ENCODE results near the gene SLC9A8.

The SLC9A8 gene

DNA sequence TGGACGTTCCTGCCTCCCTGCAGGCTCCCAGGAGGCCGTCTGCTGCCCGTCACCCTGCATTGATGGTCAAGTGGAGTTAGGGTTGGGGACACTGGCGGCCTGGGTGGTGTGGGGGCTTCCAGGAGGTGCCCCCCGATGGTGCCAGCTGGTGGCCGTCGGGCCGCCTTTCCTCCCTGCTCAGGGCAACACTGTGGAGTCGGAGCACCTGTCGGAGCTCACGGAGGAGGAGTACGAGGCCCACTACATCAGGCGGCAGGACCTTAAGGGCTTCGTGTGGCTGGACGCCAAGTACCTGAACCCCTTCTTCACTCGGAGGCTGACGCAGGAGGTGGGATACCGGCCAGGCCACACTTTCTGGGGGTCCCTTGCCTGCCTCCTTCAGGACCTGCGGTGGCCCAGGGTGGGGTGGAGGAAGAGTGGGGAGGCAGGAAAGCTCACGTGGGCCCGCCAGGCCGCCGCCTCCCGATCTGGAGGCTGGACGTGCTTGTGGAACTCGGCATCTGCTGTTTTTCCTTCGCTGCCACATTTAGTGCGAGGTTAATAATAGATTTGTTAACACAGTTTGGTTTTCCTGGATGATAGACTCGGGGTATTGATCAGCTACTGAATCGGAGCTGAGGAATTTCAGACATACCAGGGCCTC, 74.1 kb downstream of the SLC9A8 start:
- Histone ChIP-seq H3K36me3 (ENCODE audit: control insufficient read depth in 2 of 2, insufficient read depth in 1 of 2, low read length in 2 of 2) (peaks cover 0 to 61% of the 10 kb centered on the region in 2 experiments; a peak in 1 of 3 replicates), H3K4me3 (ENCODE audit: low read depth, low read length) (no peak overlapping the region), H3K27ac (ENCODE audit: extremely low read depth, low read depth, low read length) (no peak overlapping the region), H3K9me3 (ENCODE audit: control insufficient read depth, insufficient read depth, low read depth, low read length) (no peaks in the 10 kb centered on the region), H3K4me1 (ENCODE audit: control insufficient read depth, insufficient read depth, low read length) (no peaks in the 10 kb centered on the region)
- ChIA-PET POLR2A (interaction anchor here (0.5 to 1.3 kb wide), 2 partner anchors 10 to 538 kb away, joined by 3 to 4 read pairs; no protein-coding TSS in a partner anchor), CTCF (interaction anchor here (0.6 to 4.6 kb wide), 16 partner anchors 13 to 674 kb away, joined by 3 to 56 read pairs (median 3); no protein-coding TSS in a partner anchor)
- peak; percentile 69 for TF ChIP-seq SCRT2 (tag by site-specific recombination; IDR thresholded peaks at IDR 0.05)
- no peak for TF ChIP-seq ZNF747 (tag by site-specific recombination; IDR thresholded peaks at IDR 0.05)
- peak; percentile 29; the same call in 1 of the 2 replicates for TF ChIP-seq GLIS2 (tag by site-specific recombination; IDR thresholded peaks at IDR 0.05)

DNA sequence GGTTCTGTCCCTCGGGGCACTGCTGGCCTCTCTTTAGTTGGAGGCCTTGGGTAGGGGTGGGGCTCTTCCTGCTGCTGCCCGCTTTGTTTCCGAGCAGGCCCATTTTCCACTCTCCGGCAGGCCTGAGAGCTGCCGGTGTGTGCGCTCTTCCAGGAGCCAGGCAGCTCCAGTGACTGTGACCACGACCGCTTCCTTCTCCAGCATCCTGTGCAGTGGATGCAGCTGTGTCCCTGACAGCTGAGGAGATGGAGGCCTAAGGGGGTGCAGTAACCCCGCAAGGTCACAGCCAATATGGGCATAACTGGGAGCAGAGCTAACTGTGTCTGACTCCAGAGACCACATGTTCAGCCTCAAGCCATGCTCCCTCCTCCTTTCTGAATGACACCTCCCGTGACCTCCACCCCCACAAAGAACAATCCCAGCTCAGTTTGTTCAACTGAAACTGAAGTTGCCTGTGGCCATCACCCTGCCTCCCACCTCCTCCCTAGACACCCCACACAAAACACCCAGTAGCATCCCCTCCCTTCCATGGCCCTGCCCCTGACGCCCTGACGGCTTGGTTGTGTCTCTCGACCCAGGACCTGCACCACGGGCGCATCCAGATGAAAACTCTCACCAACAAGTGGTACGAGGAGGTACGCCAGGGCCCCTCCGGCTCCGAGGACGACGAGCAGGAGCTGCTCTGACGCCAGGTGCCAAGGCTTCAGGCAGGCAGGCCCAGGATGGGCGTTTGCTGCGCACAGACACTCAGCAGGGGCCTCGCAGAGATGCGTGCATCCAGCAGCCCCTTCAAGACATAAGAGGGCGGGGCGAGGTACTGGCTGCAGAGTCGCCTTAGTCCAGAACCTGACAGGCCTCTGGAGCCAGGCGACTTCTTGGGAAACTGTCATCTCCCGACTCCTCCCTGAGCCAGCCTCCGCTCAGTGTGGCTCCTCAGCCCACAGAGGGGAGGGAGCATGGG, 74.9 kb downstream of the SLC9A8 start:
- H3K36me3 ChIP-seq (ENCODE audit: control insufficient read depth in 2 of 2, insufficient read depth in 1 of 2, low read length in 2 of 2), result peaks cover 0 to 56% of the 10 kb centered on the region in 2 experiments; a peak in 1 of 3 replicates
- no peak overlapping the region for H3K27ac ChIP-seq (ENCODE audit: extremely low read depth, low read depth, low read length)
- H3K4me1 ChIP-seq (ENCODE audit: control insufficient read depth, insufficient read depth, low read length), result no peaks in the 10 kb centered on the region
- no peak overlapping the region for H3K4me3 ChIP-seq (ENCODE audit: low read depth, low read length)
- POLR2A ChIA-PET, result interaction anchor here (0.5 to 1.3 kb wide), 2 partner anchors 9 to 539 kb away, joined by 3 to 4 read pairs; no protein-coding TSS in a partner anchor
- TF ChIP-seq ZNF211 (tag by site-specific recombination; IDR thresholded peaks at IDR 0.05; ENCODE audit: low read depth) (no peak), EGR2 (tag by site-specific recombination; IDR thresholded peaks at IDR 0.05; ENCODE audit: low read depth) (peak; percentile 96), SCRT2 (tag by site-specific recombination; IDR thresholded peaks at IDR 0.05) (peak; percentile 61; the same call in 1 of the 2 replicates), ZFHX2 (tag by site-specific recombination; conservative IDR thresholded peaks at IDR 0.05) (peak; percentile 86)
- CTCF ChIA-PET, result interaction anchor here (0.6 to 4.6 kb wide), 26 partner anchors 9 to 675 kb away, joined by 3 to 56 read pairs (median 4); no protein-coding TSS in a partner anchor
- H3K9me3 ChIP-seq (ENCODE audit: control insufficient read depth, insufficient read depth, low read depth, low read length), result no peaks in the 10 kb centered on the region

DNA sequence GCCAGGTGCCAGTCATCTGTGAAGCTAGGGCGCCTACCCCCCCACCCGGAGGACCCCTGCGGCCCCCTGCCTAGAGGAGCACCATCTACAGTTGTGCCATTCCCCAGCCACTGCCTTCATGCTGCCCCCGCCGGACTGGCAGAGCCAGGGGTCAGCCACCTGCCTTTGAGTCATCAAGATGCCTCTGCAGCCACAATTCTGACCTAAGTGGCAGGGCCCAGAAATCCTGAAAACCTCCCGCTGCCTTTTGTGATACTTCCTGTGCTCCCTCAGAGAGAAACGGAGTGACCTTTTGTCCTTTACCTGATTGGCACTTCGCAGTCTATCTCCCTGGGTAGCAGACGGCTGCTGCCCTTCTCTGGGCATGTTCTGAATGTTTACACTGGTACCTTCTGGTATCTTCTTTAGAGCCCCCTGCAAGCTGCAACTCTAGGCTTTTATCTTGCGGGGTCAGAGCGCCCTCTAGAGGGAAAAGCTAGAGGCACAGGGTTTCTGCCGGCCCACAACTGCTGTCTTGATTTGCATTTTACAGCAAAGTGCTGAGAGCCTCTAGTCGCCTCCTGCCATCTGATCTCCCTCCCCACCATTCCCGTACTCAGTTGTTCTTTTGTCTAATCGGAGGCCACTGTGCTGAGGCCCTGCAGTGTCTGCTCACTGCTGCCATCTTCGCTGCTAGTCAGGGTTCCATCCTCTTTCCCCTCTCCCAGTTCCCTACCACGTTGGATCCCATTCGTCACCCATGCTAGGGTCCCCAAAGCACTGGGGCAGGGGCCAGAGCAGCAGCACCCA, 75.8 kb downstream of the SLC9A8 start:
- POLR2A ChIA-PET, result interaction anchor here (1.1 kb wide), 1 partner anchor 278 kb away, joined by 3 read pairs; no protein-coding TSS in a partner anchor
- Histone ChIP-seq H3K9me3 (ENCODE audit: control insufficient read depth, insufficient read depth, low read depth, low read length) (no peaks in the 10 kb centered on the region), H3K27ac (ENCODE audit: extremely low read depth, low read depth, low read length) (no peak overlapping the region), H3K36me3 (ENCODE audit: control insufficient read depth in 2 of 2, insufficient read depth in 1 of 2, low read length in 2 of 2) (peaks cover 0 to 49% of the 10 kb centered on the region in 2 experiments; a peak in 1 of 3 replicates), H3K4me3 (ENCODE audit: low read depth, low read length) (no peak overlapping the region), H3K4me1 (ENCODE audit: control insufficient read depth, insufficient read depth, low read length) (no peaks in the 10 kb centered on the region)
- CTCF ChIA-PET, result interaction anchor here (0.6 to 4.6 kb wide), 28 partner anchors 8 to 352 kb away, joined by 3 to 56 read pairs (median 4); no protein-coding TSS in a partner anchor
- TF ChIP-seq ZNF624 (tag by site-specific recombination; IDR thresholded peaks at IDR 0.05) (no peak), ZNF214 (tag by site-specific recombination; IDR thresholded peaks at IDR 0.05; ENCODE audit: borderline replicate concordance) (no peak), ZXDB (tag by site-specific recombination; IDR thresholded peaks at IDR 0.05) (no peak), ZNF202 (tag by site-specific recombination; IDR thresholded peaks at IDR 0.05; ENCODE audit: borderline replicate concordance) (no peak), YY2 (tag by site-specific recombination; IDR thresholded peaks at IDR 0.05) (0 out of 2 replicates have a peak, but pooled peaks have one; percentile 26), ZNF2 (tag by site-specific recombination; IDR thresholded peaks at IDR 0.05) (peak; percentile 54; the same call in 1 of the 2 replicates), ZBTB21 (tag by site-specific recombination; IDR thresholded peaks at IDR 0.05) (no peak), ZNF37A (tag by site-specific recombination; IDR thresholded peaks at IDR 0.05) (no peak), ZNF24 (tag by site-specific recombination; IDR thresholded peaks at IDR 0.05) (no peak)
- TF ChIP-seq, protein P1, sequence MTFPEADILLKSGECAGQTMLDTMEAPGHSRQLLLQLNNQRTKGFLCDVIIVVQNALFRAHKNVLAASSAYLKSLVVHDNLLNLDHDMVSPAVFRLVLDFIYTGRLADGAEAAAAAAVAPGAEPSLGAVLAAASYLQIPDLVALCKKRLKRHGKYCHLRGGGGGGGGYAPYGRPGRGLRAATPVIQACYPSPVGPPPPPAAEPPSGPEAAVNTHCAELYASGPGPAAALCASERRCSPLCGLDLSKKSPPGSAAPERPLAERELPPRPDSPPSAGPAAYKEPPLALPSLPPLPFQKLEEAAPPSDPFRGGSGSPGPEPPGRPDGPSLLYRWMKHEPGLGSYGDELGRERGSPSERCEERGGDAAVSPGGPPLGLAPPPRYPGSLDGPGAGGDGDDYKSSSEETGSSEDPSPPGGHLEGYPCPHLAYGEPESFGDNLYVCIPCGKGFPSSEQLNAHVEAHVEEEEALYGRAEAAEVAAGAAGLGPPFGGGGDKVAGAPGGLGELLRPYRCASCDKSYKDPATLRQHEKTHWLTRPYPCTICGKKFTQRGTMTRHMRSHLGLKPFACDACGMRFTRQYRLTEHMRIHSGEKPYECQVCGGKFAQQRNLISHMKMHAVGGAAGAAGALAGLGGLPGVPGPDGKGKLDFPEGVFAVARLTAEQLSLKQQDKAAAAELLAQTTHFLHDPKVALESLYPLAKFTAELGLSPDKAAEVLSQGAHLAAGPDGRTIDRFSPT (tag by site-specific recombination; IDR thresholded peaks at IDR 0.05), result peak; percentile 10; the same call in 1 of the 2 replicates
- TF ChIP-seq, protein P2, sequence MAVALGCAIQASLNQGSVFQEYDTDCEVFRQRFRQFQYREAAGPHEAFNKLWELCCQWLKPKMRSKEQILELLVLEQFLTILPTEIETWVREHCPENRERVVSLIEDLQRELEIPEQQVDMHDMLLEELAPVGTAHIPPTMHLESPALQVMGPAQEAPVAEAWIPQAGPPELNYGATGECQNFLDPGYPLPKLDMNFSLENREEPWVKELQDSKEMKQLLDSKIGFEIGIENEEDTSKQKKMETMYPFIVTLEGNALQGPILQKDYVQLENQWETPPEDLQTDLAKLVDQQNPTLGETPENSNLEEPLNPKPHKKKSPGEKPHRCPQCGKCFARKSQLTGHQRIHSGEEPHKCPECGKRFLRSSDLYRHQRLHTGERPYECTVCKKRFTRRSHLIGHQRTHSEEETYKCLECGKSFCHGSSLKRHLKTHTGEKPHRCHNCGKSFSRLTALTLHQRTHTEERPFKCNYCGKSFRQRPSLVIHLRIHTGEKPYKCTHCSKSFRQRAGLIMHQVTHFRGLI (tag by site-specific recombination; IDR thresholded peaks at IDR 0.05), result no peak
- TF ChIP-seq, protein P3, sequence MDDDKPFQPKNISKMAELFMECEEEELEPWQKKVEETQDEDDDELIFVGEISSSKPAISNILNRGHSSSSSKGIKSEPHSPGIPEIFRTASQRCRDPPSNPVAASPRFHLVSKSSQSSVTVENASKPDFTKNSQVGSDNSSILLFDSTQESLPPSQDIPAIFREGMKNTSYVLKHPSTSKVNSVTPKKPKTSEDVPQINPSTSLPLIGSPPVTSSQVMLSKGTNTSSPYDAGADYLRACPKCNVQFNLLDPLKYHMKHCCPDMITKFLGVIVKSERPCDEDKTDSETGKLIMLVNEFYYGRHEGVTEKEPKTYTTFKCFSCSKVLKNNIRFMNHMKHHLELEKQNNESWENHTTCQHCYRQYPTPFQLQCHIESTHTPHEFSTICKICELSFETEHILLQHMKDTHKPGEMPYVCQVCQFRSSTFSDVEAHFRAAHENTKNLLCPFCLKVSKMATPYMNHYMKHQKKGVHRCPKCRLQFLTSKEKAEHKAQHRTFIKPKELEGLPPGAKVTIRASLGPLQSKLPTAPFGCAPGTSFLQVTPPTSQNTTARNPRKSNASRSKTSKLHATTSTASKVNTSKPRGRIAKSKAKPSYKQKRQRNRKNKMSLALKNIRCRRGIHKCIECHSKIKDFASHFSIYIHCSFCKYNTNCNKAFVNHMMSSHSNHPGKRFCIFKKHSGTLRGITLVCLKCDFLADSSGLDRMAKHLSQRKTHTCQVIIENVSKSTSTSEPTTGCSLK (tag by site-specific recombination; IDR thresholded peaks at IDR 0.05), result no peak
- TF ChIP-seq, protein P4, sequence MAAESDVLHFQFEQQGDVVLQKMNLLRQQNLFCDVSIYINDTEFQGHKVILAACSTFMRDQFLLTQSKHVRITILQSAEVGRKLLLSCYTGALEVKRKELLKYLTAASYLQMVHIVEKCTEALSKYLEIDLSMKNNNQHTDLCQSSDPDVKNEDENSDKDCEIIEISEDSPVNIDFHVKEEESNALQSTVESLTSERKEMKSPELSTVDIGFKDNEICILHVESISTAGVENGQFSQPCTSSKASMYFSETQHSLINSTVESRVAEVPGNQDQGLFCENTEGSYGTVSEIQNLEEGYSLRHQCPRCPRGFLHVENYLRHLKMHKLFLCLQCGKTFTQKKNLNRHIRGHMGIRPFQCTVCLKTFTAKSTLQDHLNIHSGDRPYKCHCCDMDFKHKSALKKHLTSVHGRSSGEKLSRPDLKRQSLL (tag by site-specific recombination; IDR thresholded peaks at IDR 0.05), result no peak

All from HEK293 (cell line).